H9 (cell line): ENCODE measurements around the gene BLNK. TPM values are rescaled to one million over a fixed set of nuclear protein-coding genes. Genes with fewer than 3 reads are reported as not detected.

ENCODE experiments used
- DNase-seq: peaks from one replicate; pipeline ENCODE4 v3.0.0-alpha.2; 2017
- H2AFZ ChIP-seq: one replicate; pipeline ENCODE4 v1.6.1; 2013; ENCODE audit warnings: mild to moderate bottlenecking, low read length, control low read depth, moderate library complexity
- H2AK5ac ChIP-seq: 2 replicates; pipeline ENCODE4 v1.6.1; 2013; ENCODE audit warnings: low read length, control low read depth, mixed read lengths; ENCODE audit not compliant: insufficient read length
- H2BK120ac ChIP-seq: one replicate; pipeline ENCODE4 v1.6.1; 2013; ENCODE audit warnings: low read depth, mild to moderate bottlenecking, low read length, control low read depth, inconsistent platforms; ENCODE audit not compliant: poor library complexity, severe bottlenecking
- H2BK12ac ChIP-seq: 2 replicates; pipeline ENCODE4 v1.6.1; 2013; ENCODE audit warnings: low read length, control low read depth, mixed read lengths, low read depth; ENCODE audit not compliant: insufficient read length
- H2BK15ac ChIP-seq: 2 replicates; pipeline ENCODE4 v1.6.1; 2013; ENCODE audit warnings: low read depth, low read length, control low read depth
- H2BK20ac ChIP-seq: one replicate; pipeline ENCODE4 v1.6.1; 2013; ENCODE audit warnings: low read depth, mild to moderate bottlenecking, low read length, control low read depth, inconsistent platforms; ENCODE audit not compliant: poor library complexity, severe bottlenecking
- H2BK5ac ChIP-seq: 2 replicates; pipeline ENCODE4 v1.6.1; 2013; ENCODE audit warnings: low read length, control low read depth, mixed read lengths; ENCODE audit not compliant: insufficient read length
- H3K14ac ChIP-seq: 2 replicates; pipeline ENCODE4 v1.6.1; 2013; ENCODE audit warnings: low read length, control low read depth; ENCODE audit not compliant: insufficient read depth
- H3K18ac ChIP-seq: 2 replicates; pipeline ENCODE4 v1.6.1; 2013; ENCODE audit warnings: low read depth, mild to moderate bottlenecking, mixed read lengths, low read length, control low read depth; ENCODE audit not compliant: insufficient read length
- H3K23ac ChIP-seq: 2 replicates; pipeline ENCODE4 v1.6.1; 2013; ENCODE audit warnings: low read length, control low read depth, mixed read lengths, low read depth; ENCODE audit not compliant: insufficient read length
- H3K23me2 ChIP-seq: 2 replicates; pipeline ENCODE4 v1.6.1; 2013; ENCODE audit warnings: low read depth, mild to moderate bottlenecking, mixed read lengths, low read length, control low read depth; ENCODE audit not compliant: insufficient read length, poor library complexity, severe bottlenecking
- H3K27ac ChIP-seq: 2 replicates; pipeline ENCODE4 v1.5.1; 2013; ENCODE audit warnings: low read length, control low read depth, mixed read lengths, low read depth; ENCODE audit not compliant: insufficient read length
- H3K27me3 ChIP-seq: 2 replicates; pipeline ENCODE4 v1.6.1; 2013; ENCODE audit warnings: low read length, control low read depth, inconsistent platforms; ENCODE audit not compliant: insufficient read depth
- H3K4ac ChIP-seq: 2 replicates; pipeline ENCODE4 v1.6.1; 2013; ENCODE audit warnings: low read depth, mild to moderate bottlenecking, control low read depth, inconsistent platforms, low read length, moderate library complexity
- H3K4me1 ChIP-seq: 2 replicates; pipeline ENCODE4 v1.6.1; 2013; ENCODE audit warnings: low read length, control low read depth, inconsistent platforms; ENCODE audit not compliant: insufficient read depth
- H3K4me2 ChIP-seq: 2 replicates; pipeline ENCODE4 v1.6.1; 2013; ENCODE audit warnings: low read length, control low read depth, mixed read lengths; ENCODE audit not compliant: insufficient read length, insufficient read depth
- H3K56ac ChIP-seq: 2 replicates; pipeline ENCODE4 v1.6.1; 2013; ENCODE audit warnings: low read depth, mild to moderate bottlenecking, mixed read lengths, low read length, control low read depth; ENCODE audit not compliant: insufficient read length
- H3K79me1 ChIP-seq: 2 replicates; pipeline ENCODE4 v1.6.1; 2013; ENCODE audit warnings: low read depth, mild to moderate bottlenecking, moderate library complexity, low read length, control low read depth, inconsistent platforms; ENCODE audit not compliant: insufficient read depth, poor library complexity, severe bottlenecking
- H3K79me2 ChIP-seq: 2 replicates; pipeline ENCODE4 v1.6.1; 2013; ENCODE audit warnings: low read length, control low read depth, inconsistent platforms; ENCODE audit not compliant: insufficient read depth
- H3K9ac ChIP-seq: 2 replicates; pipeline ENCODE4 v1.6.1; 2013; ENCODE audit warnings: low read length, control low read depth, mixed read lengths; ENCODE audit not compliant: insufficient read length; ENCODE audit errors: extremely low read depth
- H3K9me3 ChIP-seq: one replicate; pipeline ENCODE4 v1.6.1; 2013; ENCODE audit warnings: low read depth, low read length, inconsistent platforms; ENCODE audit not compliant: control insufficient read depth
- H3T11ph ChIP-seq: one replicate; pipeline ENCODE4 v1.6.1; 2013; ENCODE audit warnings: mild to moderate bottlenecking, low read length, control low read depth, inconsistent platforms
- H4K20me1 ChIP-seq: one replicate; pipeline ENCODE4 v1.6.1; 2013; ENCODE audit not compliant: control insufficient read depth, insufficient read length, insufficient read depth
- H4K5ac ChIP-seq: 2 replicates; pipeline ENCODE4 v1.6.1; 2013; ENCODE audit warnings: low read depth, mild to moderate bottlenecking, mixed read lengths, low read length, control low read depth; ENCODE audit not compliant: insufficient read length
- H4K8ac ChIP-seq: replicated peaks from 2 replicates; pipeline ENCODE4 v1.6.1; 2013; ENCODE audit warnings: low read length, control low read depth, mixed read lengths, low read depth; ENCODE audit not compliant: insufficient read length
- H4K91ac ChIP-seq: 2 replicates; pipeline ENCODE4 v1.6.1; 2013; ENCODE audit warnings: low read depth, mild to moderate bottlenecking, moderate library complexity, mixed read lengths, low read length, control low read depth; ENCODE audit not compliant: insufficient read length
- H3K27ac Mint-ChIP-seq, 3 experiments: 2 replicates in 2 of 3; 3 replicates in 1 of 3; pipeline ENCODE4 v1.8.0; 2020 to 2021; ENCODE audit warnings: mixed read lengths in 3 of 3, mild to moderate bottlenecking in 1 of 3, moderate library complexity in 1 of 3
- H3K27me3 Mint-ChIP-seq: 2 replicates; pipeline ENCODE4 v1.8.0; 2021; ENCODE audit warnings: low read depth, mild to moderate bottlenecking, moderate library complexity, mixed read lengths
- H3K36me3 Mint-ChIP-seq, 3 experiments: 2 replicates in 2 of 3; 3 replicates in 1 of 3; pipeline ENCODE4 v1.8.0; 2020 to 2021; ENCODE audit warnings: low read depth in 3 of 3, mixed read lengths in 3 of 3; ENCODE audit not compliant: insufficient read depth in 1 of 3
- H3K4me1 Mint-ChIP-seq, 2 experiments: 2 replicates each; pipeline ENCODE4 v1.8.0; 2020; ENCODE audit warnings: mixed read lengths in 2 of 2
- H3K4me3 Mint-ChIP-seq, 2 experiments: 2 replicates in 1 of 2; 3 replicates in 1 of 2; pipeline ENCODE4 v1.8.0; 2020 to 2021; ENCODE audit warnings: mild to moderate bottlenecking in 2 of 2, mixed read lengths in 2 of 2, moderate library complexity in 1 of 2
- H3K9me3 Mint-ChIP-seq, 2 experiments: 2 replicates in 1 of 2; 3 replicates in 1 of 2; pipeline ENCODE4 v1.8.0; 2020; ENCODE audit warnings: mild to moderate bottlenecking in 2 of 2, mixed read lengths in 2 of 2, moderate library complexity in 1 of 2
- CTCF ChIP-seq: fragments of 200-600 bp; sonication (generic); conservative IDR thresholded peaks from 3 replicates; pipeline ENCODE4 v1.8.0; 2021; ENCODE audit warnings: antibody characterized with exemption, mild to moderate bottlenecking
- WGBS: extraction: QIAGEN DNeasy Blood & Tissue Kit; methylation state at CpG from one replicate; pipeline ENCODE4 v1.1.7; 2013; ENCODE audit warnings: missing lambda C conversion rate, low lambda C conversion rate, mixed read lengths; ENCODE audit not compliant: insufficient read length; ENCODE audit errors: extremely low coverage; 5-methylcytosine and 5-hydroxymethylcytosine counted together
- total RNA-seq: library from RNA; stranded (reverse); gene quantifications from 2 replicates; pipeline ENCODE4 v1.2.1, GENCODE V29; 2021

The BLNK gene
- total RNA-seq, 1 experiment from 2014 or later: not detected

DNA sequence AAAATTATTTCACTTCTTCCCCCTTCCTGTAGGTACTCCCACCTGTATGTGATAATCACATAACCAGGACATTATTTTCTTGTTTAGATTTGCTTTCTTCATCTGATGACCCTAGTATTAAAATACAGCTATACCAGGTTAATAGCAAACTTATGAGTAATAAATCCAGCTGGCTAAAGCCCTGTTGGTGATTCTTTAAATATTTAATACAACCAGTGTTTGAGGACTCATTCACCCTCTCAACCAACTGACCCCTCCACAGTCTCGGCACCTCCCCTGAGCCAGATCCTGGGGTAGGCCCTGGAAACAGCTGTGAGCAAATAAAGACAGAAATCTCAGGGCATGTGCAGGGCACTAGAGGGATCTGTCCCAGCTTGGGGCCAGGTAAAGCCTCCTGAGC, 58.5 kb downstream of the BLNK start:
- Histone ChIP-seq H4K20me1 (no peaks in the 10 kb centered on the region), H4K91ac (no peak overlapping the region), H3T11ph (no peak overlapping the region), H3K9ac (no peak overlapping the region), H3K4me1 (peaks cover 2% of the 10 kb centered on the region; the same call in 1 of the 2 replicates), H2BK5ac (no peak overlapping the region), H3K9me3 (no peaks in the 10 kb centered on the region), H2AFZ (no peak overlapping the region), H3K56ac (no peak overlapping the region), H3K79me1 (no peaks in the 10 kb centered on the region), H3K4me2 (no peak overlapping the region), H3K18ac (no peak overlapping the region), H3K4ac (no peak overlapping the region), H2AK5ac (no peak overlapping the region), H3K27ac (no peak overlapping the region), H3K23ac (no peak overlapping the region), H3K23me2 (no peaks in the 10 kb centered on the region), H4K8ac (no peak overlapping the region), H3K14ac (no peak overlapping the region), H3K27me3 (no peaks in the 10 kb centered on the region; the same call in 1 of the 2 replicates), H2BK20ac (no peak overlapping the region), H2BK12ac (no peak overlapping the region), H4K5ac (no peak overlapping the region), H3K79me2 (no peaks in the 10 kb centered on the region), H2BK15ac (no peak overlapping the region), H2BK120ac (no peak overlapping the region)
- Mint-ChIP-seq H3K9me3 (no peaks in the 10 kb centered on the region), H3K36me3 (no peaks in the 10 kb centered on the region; a peak in 1 of 7 replicates), H3K27me3 (no peaks in the 10 kb centered on the region; the same call in 1 of the 2 replicates), H3K4me3 (no peak overlapping the region), H3K27ac (no peak overlapping the region), H3K4me1 (no peaks in the 10 kb centered on the region)
- TF ChIP-seq CTCF: no peak
- no CpG with 5 or more reads among the region's 1 CpG for WGBS
- DNase-seq: no peak
